B cell (primary cell): Measurements from ENCODE around the gene ZACN.

Experiments
- CTCF ChIP-seq: fragments of 200-600 bp; IDR thresholded peaks from one replicate; pipeline ENCODE4 v1.8.0; 2022; ENCODE audit warnings: antibody characterized with exemption, mild to moderate bottlenecking
- EZH2 ChIP-seq: IDR thresholded peaks from 2 replicates; pipeline ENCODE4 v1.6.1; 2012; ENCODE audit warnings: borderline replicate concordance, low read depth, mild to moderate bottlenecking, moderate library complexity, low read length; ENCODE audit not compliant: insufficient read depth, poor library complexity, severe bottlenecking

DNA sequence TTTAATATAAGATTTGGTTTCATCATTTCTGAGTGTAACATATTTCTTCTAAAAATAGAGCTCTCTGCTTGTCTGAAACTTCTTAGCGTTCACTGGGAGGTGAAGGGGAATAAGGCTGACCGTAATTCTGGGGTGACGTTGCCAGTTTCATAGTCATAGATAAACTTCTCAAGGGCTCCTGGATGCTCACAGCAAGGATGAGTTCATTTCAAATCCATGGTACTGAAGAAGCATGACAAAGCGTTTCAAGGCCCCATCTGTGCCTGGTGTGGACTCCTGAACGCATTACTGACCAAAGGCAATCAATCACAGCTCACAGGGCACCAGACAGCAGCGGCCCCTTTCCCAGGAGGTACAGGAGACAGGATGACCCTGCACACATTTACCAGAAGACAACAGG is 39.9 kb upstream of the ZACN start:
- TF ChIP-seq CTCF (no peak), EZH2 (no peak)
